Testis (tissue), 2 donors: ENCODE results near the gene CACNA1C.

Source experiments
- POLR2A ChIP-seq: fragments of 450-650 bp; IDR thresholded peaks from one replicate; pipeline ENCODE4 v1.6.1; 2017; ENCODE audit warnings: antibody characterized with exemption, mild to moderate bottlenecking, moderate library complexity
- TF ChIP-seq, protein P1 (sequence below), 3 experiments: fragments of 450-650 bp in 2 of 3; fragments of 200-600 bp in 1 of 3; sonication (generic) in 1 of 3; IDR thresholded peaks; one replicate each; pipeline ENCODE4 v1.5.1; 2016 to 2019; ENCODE audit warnings: antibody characterized with exemption in 3 of 3, mild to moderate bottlenecking in 2 of 3, moderate library complexity in 1 of 3

DNA sequence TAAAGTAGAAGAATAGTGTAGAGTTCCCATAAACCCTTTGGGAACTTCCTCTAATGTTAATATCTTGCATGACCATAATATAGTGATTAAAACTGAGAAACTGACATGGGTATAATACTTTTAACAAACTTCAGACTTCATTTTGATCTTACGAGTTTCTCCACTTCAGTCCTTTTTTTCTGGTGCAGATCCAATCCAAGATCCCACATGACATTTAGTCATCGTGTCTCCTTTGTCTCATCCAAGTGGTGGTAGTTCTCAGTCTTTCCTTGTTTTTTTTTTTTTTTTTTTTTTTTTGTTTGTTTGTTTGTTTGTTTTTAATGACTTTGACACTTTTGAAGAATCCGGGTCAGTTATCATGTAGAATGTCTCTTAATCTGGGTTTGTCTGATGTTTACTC, 179.2 kb downstream of the CACNA1C start:
- TF ChIP-seq, protein P1, sequence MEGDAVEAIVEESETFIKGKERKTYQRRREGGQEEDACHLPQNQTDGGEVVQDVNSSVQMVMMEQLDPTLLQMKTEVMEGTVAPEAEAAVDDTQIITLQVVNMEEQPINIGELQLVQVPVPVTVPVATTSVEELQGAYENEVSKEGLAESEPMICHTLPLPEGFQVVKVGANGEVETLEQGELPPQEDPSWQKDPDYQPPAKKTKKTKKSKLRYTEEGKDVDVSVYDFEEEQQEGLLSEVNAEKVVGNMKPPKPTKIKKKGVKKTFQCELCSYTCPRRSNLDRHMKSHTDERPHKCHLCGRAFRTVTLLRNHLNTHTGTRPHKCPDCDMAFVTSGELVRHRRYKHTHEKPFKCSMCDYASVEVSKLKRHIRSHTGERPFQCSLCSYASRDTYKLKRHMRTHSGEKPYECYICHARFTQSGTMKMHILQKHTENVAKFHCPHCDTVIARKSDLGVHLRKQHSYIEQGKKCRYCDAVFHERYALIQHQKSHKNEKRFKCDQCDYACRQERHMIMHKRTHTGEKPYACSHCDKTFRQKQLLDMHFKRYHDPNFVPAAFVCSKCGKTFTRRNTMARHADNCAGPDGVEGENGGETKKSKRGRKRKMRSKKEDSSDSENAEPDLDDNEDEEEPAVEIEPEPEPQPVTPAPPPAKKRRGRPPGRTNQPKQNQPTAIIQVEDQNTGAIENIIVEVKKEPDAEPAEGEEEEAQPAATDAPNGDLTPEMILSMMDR (IDR thresholded peaks at IDR 0.05) = no peak
- TF ChIP-seq POLR2A = no peak
